Neutrophil (primary cell): ENCODE data around the gene DAZAP1.
A peak's percentile ranks its signal among the peaks of the same experiment; 100 is the strongest.
"Not testable (repeated sequence)": the region's sequence is repeated elsewhere in the genome, so short reads cannot be mapped to it uniquely, and the experiment has no call there.

Experiments
- H3K27ac ChIP-seq: fragments of 200-600 bp; sonication (generic); 2 replicates; pipeline ENCODE4 v1.5.1; 2016; ENCODE audit warnings: mild to moderate bottlenecking, moderate library complexity
- H3K27me3 ChIP-seq: fragments of 200-600 bp; sonication (generic); 2 replicates; pipeline ENCODE4 v1.6.0; 2016; ENCODE audit warnings: mild to moderate bottlenecking
- H3K36me3 ChIP-seq: fragments of 200-600 bp; sonication (generic); 2 replicates; pipeline ENCODE4 v1.5.1; 2017
- H3K4me1 ChIP-seq, 2 experiments: fragments of 200-600 bp in 1 of 2; sonication (generic) in 1 of 2; 1 replicate in 1 of 2; 2 replicates in 1 of 2; pipeline versions ENCODE4 v1.5.1 to v1.6.1; 2013 to 2016; ENCODE audit warnings: low read depth in 1 of 2, low read length in 1 of 2, mild to moderate bottlenecking in 1 of 2, moderate library complexity in 1 of 2; ENCODE audit not compliant: control insufficient read depth in 1 of 2, insufficient read depth in 1 of 2
- H3K4me3 ChIP-seq, 2 experiments: fragments of 200-600 bp in 1 of 2; sonication (generic) in 1 of 2; 1 replicate in 1 of 2; 2 replicates in 1 of 2; pipeline ENCODE4 v1.5.1; 2013 to 2016; ENCODE audit warnings: low read depth in 1 of 2, low read length in 1 of 2, mild to moderate bottlenecking in 1 of 2, moderate library complexity in 1 of 2
- H3K9me3 ChIP-seq: fragments of 200-600 bp; sonication (generic); 2 replicates; pipeline ENCODE4 v1.5.1; 2016
- TF ChIP-seq, protein P1 (sequence below): fragments of 200-600 bp; sonication (generic); IDR thresholded peaks from 2 replicates; pipeline ENCODE4 v1.5.1; 2016; ENCODE audit warnings: antibody characterized with exemption

The DAZAP1 gene

DNA sequence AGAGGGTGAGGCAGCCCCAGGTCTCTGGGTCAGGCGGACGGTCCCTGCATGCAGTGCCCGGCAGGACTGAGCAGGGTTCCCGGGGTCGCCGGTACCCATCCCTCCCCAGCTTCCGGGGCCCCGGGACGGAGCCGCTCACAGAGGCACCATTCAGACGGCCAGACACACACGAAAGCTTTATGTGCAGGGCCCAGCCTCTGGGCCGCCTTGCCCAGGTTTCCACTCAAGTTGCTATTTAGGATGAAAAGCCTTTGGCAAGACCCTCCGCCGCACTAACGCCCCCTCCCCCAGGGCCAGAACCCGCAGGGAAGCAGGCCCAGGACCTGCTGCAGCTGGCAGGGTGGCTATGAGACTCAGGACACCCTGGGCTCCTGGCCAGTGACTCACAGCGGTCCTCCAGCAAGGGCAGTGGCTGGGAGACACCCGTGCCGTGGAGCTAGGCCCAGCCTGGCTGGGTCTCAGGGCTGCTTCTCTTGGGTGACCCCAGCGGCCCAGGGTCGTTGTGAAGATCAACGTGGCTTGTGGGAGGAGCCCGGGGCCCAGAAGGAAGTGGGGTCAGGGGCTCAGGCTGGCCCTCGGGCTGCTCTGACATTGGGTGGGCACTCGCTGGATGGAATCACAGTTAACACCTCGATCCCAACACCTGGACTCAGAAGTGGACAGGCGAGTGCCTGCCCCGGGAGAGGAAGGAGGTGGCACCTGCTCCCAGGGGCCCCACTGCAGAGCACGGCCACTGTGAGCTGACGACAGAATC is 66.8 kb downstream of the DAZAP1 start:
- Histone ChIP-seq H3K4me1 (peaks cover 29 to 35% of the 10 kb centered on the region in 2 experiments), H3K9me3 (no peaks in the 10 kb centered on the region), H3K27ac (no peak overlapping the region), H3K4me3 (no peak overlapping the region), H3K27me3 (peaks cover 49% of the 10 kb centered on the region), H3K36me3 (peaks cover 33% of the 10 kb centered on the region)
- TF ChIP-seq, protein P1, sequence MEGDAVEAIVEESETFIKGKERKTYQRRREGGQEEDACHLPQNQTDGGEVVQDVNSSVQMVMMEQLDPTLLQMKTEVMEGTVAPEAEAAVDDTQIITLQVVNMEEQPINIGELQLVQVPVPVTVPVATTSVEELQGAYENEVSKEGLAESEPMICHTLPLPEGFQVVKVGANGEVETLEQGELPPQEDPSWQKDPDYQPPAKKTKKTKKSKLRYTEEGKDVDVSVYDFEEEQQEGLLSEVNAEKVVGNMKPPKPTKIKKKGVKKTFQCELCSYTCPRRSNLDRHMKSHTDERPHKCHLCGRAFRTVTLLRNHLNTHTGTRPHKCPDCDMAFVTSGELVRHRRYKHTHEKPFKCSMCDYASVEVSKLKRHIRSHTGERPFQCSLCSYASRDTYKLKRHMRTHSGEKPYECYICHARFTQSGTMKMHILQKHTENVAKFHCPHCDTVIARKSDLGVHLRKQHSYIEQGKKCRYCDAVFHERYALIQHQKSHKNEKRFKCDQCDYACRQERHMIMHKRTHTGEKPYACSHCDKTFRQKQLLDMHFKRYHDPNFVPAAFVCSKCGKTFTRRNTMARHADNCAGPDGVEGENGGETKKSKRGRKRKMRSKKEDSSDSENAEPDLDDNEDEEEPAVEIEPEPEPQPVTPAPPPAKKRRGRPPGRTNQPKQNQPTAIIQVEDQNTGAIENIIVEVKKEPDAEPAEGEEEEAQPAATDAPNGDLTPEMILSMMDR: no peak

DNA sequence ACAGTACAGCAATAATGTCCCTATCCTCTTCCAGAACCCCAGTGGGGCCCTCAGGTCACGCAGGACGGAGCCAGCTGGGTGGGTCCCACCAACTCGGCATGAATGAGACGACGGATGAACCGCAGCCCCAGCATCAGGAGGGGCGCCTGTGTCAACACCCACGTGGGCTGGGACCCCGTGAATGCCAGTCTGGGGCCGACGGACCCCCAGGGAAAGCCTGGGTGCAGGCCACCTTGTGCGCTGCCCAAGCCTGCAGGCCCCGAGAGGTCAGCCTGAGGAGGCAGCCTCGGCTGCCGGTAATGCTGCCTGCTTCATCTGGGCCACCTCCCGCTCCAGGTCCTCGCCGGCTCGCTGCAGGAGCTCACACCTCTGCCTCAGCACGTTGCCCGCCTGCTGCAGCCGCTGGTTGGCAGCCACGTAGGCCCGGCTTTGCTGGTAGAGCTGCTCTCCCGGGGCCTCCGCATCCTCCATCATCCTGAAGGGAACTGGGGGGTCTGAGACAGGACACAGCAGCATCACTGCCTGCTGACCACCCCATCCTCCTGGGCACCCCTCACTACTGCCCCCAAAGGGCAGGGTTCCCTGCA is 67.5 kb downstream of the DAZAP1 start:
- H3K27me3 ChIP-seq: peaks cover 42% of the 10 kb centered on the region
- peaks cover 33% of the 10 kb centered on the region for H3K36me3 ChIP-seq
- peaks cover 34 to 39% of the 10 kb centered on the region in 2 experiments for H3K4me1 ChIP-seq
- H3K9me3 ChIP-seq: no peaks in the 10 kb centered on the region
- no peak overlapping the region for H3K4me3 ChIP-seq
- TF ChIP-seq, protein P1: no peak
- H3K27ac ChIP-seq: no peak overlapping the region

DNA sequence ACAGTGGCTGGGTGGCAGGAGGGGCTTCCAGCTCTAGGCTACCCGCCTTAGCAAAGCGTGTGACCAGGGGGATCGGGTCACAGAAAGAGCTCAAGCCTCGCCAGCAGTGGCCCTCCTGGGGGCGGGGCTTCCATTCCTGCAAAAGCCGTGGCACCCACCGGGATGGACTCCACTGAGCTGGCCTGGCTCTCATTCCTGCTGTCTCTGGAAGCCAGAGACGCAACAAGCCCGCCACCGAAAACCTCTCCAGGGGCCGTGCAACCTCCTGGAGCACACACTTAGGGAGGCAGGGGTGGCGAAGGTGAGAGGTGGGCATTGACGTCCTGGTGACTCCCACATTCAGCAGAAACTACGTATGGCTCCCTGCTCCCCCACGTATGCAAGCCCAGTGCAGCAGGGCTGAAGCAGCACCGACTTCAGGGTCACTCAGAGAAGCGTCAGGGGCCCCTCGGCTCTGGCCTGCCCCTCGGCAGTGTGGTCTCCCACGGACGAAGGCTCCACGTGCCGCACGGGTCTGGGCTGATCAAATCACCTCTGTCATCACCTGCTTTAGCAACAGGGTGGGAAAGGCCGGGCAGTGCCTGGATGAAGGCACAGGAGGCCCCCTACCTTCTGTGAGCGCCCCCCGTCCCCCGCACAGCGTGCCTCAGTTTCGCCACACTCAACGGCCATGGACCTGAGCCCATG is 68.5 kb downstream of the DAZAP1 start:
- Histone ChIP-seq H3K4me3 (no peak overlapping the region), H3K4me1 (peaks cover 27 to 29% of the 10 kb centered on the region in 2 experiments), H3K9me3 (no peaks in the 10 kb centered on the region), H3K36me3 (peaks cover 33% of the 10 kb centered on the region), H3K27me3 (peaks cover 32% of the 10 kb centered on the region), H3K27ac (no peak overlapping the region)
- TF ChIP-seq, protein P1: no peak

DNA sequence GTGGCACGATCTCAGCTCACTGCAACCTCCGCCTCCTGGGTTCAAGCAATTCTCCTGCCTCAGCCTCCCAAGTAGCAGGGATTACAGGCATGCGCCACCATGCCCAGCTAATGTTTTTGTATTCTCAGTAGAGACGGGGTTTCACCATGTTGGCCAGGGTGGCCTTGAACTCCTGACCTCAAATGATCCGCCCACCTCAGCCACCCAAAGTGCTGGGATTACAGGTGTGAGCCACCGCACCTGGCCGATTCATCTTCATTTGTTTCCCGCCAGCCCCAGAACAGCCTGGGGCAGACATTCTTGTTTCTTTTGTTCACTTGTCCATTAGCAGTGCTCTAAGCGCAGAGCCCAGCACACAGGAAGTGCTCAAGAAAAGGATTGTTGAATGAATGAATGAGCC is 69.7 kb downstream of the DAZAP1 start:
- Histone ChIP-seq H3K27me3 (peaks cover 20% of the 10 kb centered on the region), H3K36me3 (peaks cover 33% of the 10 kb centered on the region), H3K4me1 (peaks cover 20 to 22% of the 10 kb centered on the region in 2 experiments)
- not testable (repeated sequence) for H3K4me3 ChIP-seq, H3K27ac ChIP-seq, H3K9me3 ChIP-seq

DNA sequence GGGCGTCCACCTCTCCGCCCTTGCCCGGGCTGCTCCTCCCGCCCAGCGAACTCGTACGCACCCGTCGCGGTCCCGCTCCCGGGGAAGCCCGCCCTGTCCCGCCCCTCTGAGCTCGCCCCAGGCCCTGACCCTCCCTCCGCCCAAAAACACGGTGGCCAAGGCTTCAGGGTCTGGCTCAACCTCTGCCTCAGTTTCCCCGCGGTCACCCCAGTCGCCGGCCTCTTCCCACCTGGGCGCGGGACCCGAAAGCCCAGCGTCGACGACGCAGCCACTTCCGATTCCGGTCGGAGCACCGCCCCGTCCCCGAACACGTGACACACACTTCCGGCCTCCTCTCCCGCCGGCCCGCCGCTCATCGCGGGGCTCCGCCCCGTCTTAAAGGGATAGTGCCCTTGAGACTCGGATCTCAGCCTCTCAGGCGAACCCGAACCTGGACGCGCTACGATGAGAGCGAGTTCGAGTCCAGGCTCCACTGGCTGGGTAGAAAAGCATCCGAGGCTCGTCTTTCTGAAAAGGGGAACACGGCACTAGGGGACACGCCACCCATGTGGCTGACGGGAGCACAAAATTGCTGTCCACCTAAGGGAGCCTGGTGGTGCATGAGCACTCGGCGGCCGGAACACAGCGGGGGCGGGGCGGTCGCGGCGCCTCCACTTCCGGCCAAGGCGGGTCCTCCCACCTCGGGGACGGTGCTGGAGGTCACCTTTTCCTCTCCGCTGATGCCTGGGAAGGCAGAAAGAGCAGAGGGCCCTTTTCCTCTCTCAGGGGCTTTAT is 71.7 kb downstream of the DAZAP1 start, which contains the start of gene C19orf25:
Gene C19orf25 (minus strand): TSS at position 282 of the 774 bp plus-strand sequence. CDS start 312 bp downstream, outside the sequence.
- peak within 1 kb of the TSS; percentile 83 for H3K27ac ChIP-seq
- TF ChIP-seq, protein P1: no peak

More for the DNA sequence above, 71.7 kb downstream of the DAZAP1 start, which contains the start of gene C19orf25:
- Histone ChIP-seq H3K36me3 (peaks cover 32% of the 10 kb centered on the region), H3K4me3 (peak within 1 kb of the TSS; percentile 75 to 97), H3K9me3 (no peaks in the 10 kb centered on the region), H3K4me1 (peaks cover 20 to 22% of the 10 kb centered on the region in 2 experiments), H3K27me3 (no peaks in the 10 kb centered on the region)
